HCT116 (cell line): ENCODE measurements around the gene CHD8. TPM values are rescaled to one million over a fixed set of nuclear protein-coding genes. Genes with fewer than 3 reads are reported as not detected.

ENCODE experiments used
- ATAC-seq: fragments of 200-7000 bp; cut with Tn5 transposase; 2 replicates; pipeline ENCODE4 v1.9.1; 2020; ENCODE audit warnings: mild to moderate bottlenecking, moderate library complexity
- BruUV-seq: library from RNA; stranded (reverse); fragments of 400-500 nt; replicated peaks from 2 replicates; lab custom pipeline; 2021; lab: Mats Ljungman, UMichigan
- CTCF ChIA-PET: fragments of 300-600 bp; sonication (Branson Sonifier 250); formaldehyde crosslinking; loops from one replicate; lab custom pipeline; 2021; ENCODE audit warnings: antibody characterized with exemption; lab: Charles Lee
- POLR2A ChIA-PET: fragments of 300-600, 350-600 bp; sonication (Branson Sonifier 250); formaldehyde crosslinking; loops from one replicate; lab custom pipeline; 2021; ENCODE audit warnings: antibody characterized with exemption; lab: Charles Lee
- RAD21 ChIA-PET, 2 experiments: fragments of 300-600 bp; sonication (Branson Sonifier 250); formaldehyde crosslinking; loops; one replicate each; lab custom pipeline; 2023; ENCODE audit warnings: low total read pairs in 2 of 2; ENCODE audit not compliant: uncharacterized antibody in 2 of 2, unreplicated experiment in 2 of 2, low non-redundant PET in 1 of 2; lab: Charles Lee
- DNase-seq: peaks from one replicate; pipeline ENCODE4 v3.0.0-alpha.2; 2010; ENCODE audit warnings: low read depth, low spot score
- H2AFZ ChIP-seq: fragments of 200-600 bp; shearing (Covaris generic), sonication (generic); 2 replicates; pipeline ENCODE4 v1.6.1; 2017; ENCODE audit warnings: low read depth, mixed run types, mixed read lengths, antibody characterized with exemption, low read length; ENCODE audit not compliant: poor library complexity, severe bottlenecking
- H3K27ac ChIP-seq: 2 replicates; pipeline ENCODE4 v1.5.1; 2012; ENCODE audit warnings: low read depth, low read length
- H3K27me3 ChIP-seq: fragments of 200-600 bp; sonication (generic); 2 replicates; pipeline ENCODE4 v1.6.1; 2016; ENCODE audit warnings: mixed run types, low read length, mixed read lengths; ENCODE audit not compliant: insufficient read depth
- H3K36me3 ChIP-seq, 2 experiments: fragments of 200-500 bp in 1 of 2; fragments of 200-600 bp in 1 of 2; sonication (Bioruptor generic) in 1 of 2; sonication (generic) in 1 of 2; 2 replicates each; pipeline versions ENCODE4 v1.5.1 to v1.6.1; 2014 to 2016; ENCODE audit warnings: low read length in 2 of 2, inconsistent platforms in 1 of 2, mixed read lengths in 1 of 2, mixed run types in 1 of 2; ENCODE audit not compliant: insufficient read depth in 2 of 2, control insufficient read depth in 1 of 2
- H3K4me1 ChIP-seq, 2 experiments: fragments of 200-600 bp in 1 of 2; sonication (generic) in 1 of 2; 2 replicates each; pipeline versions ENCODE4 v1.5.1 to v1.6.1; 2012 to 2017; ENCODE audit warnings: low read length in 2 of 2, inconsistent platforms in 1 of 2, mild to moderate bottlenecking in 1 of 2, mixed read lengths in 1 of 2, mixed run types in 1 of 2, moderate library complexity in 1 of 2; ENCODE audit not compliant: insufficient read depth in 2 of 2, control insufficient read depth in 1 of 2
- H3K4me2 ChIP-seq: fragments of 200-600 bp; sonication (generic); 2 replicates; pipeline ENCODE4 v1.6.1; 2017; ENCODE audit warnings: mixed run types, low read length, mixed read lengths
- H3K4me3 ChIP-seq, 2 experiments: fragments of 200-600 bp in 1 of 2; sonication (generic) in 1 of 2; replicated peaks in 1 of 2; 2 replicates each; pipeline ENCODE4 v1.5.1; 2011 to 2016; ENCODE audit warnings: low read length in 2 of 2, control low read depth in 1 of 2, low read depth in 1 of 2, mild to moderate bottlenecking in 1 of 2, mixed read lengths in 1 of 2, mixed run types in 1 of 2
- H3K79me2 ChIP-seq: fragments of 200-600 bp; sonication (generic); 2 replicates; pipeline ENCODE4 v1.6.1; 2017; ENCODE audit warnings: mild to moderate bottlenecking, mixed run types, low read length, moderate library complexity, mixed read lengths; ENCODE audit not compliant: insufficient read depth
- H3K9ac ChIP-seq: fragments of 200-600 bp; sonication (generic); 2 replicates; pipeline ENCODE4 v1.6.1; 2016; ENCODE audit warnings: low read length, mixed read lengths
- H3K9me2 ChIP-seq: fragments of 200-600 bp; sonication (generic), shearing (Covaris generic); 2 replicates; pipeline ENCODE4 v1.6.1; 2017; ENCODE audit warnings: mixed run types, mild to moderate bottlenecking, moderate library complexity; ENCODE audit not compliant: insufficient read depth
- H3K9me3 ChIP-seq, 2 experiments: fragments of 200-500 bp in 1 of 2; fragments of 200-600 bp in 1 of 2; sonication (Bioruptor generic) in 1 of 2; sonication (generic) in 1 of 2; 2 replicates each; pipeline ENCODE4 v1.6.1; 2014 to 2017; ENCODE audit warnings: low read length in 2 of 2, mixed read lengths in 2 of 2, inconsistent platforms in 1 of 2, low read depth in 1 of 2, mild to moderate bottlenecking in 1 of 2, mixed run types in 1 of 2, moderate library complexity in 1 of 2; ENCODE audit not compliant: control insufficient read depth in 1 of 2, insufficient read depth in 1 of 2
- H4K20me1 ChIP-seq: fragments of 200-600 bp; sonication (generic), shearing (Covaris generic); 2 replicates; pipeline ENCODE4 v1.6.1; 2017; ENCODE audit warnings: mixed run types, mild to moderate bottlenecking, moderate library complexity; ENCODE audit not compliant: insufficient read depth
- ATF3 ChIP-seq: IDR thresholded peaks from 2 replicates; pipeline ENCODE4 v1.6.1; 2012
- CEBPB ChIP-seq: IDR thresholded peaks from 2 replicates; pipeline ENCODE4 v1.6.1; 2012; ENCODE audit warnings: low read depth
- EGR1 ChIP-seq: IDR thresholded peaks from 2 replicates; pipeline ENCODE4 v1.6.1; 2012; ENCODE audit warnings: low read depth
- JUND ChIP-seq: IDR thresholded peaks from 2 replicates; pipeline ENCODE4 v1.6.1; 2012
- MAX ChIP-seq: IDR thresholded peaks from 2 replicates; pipeline ENCODE4 v1.6.1; 2012
- POLR2A ChIP-seq: IDR thresholded peaks from 2 replicates; pipeline ENCODE4 v1.7.0; 2011; ENCODE audit warnings: borderline replicate concordance; ENCODE audit not compliant: insufficient read depth, insufficient read length; ENCODE audit errors: extremely low read depth
- POLR2AphosphoS5 ChIP-seq: IDR thresholded peaks from 2 replicates; pipeline ENCODE4 v1.6.1; 2011; ENCODE audit warnings: mild to moderate bottlenecking, low read depth, low read length, moderate library complexity
- RAD21 ChIP-seq: IDR thresholded peaks from 2 replicates; pipeline ENCODE4 v1.6.1; 2012; ENCODE audit warnings: low read depth, mild to moderate bottlenecking
- REST ChIP-seq: IDR thresholded peaks from 2 replicates; pipeline ENCODE4 v1.6.1; 2012; ENCODE audit warnings: low read depth
- SIN3A ChIP-seq: IDR thresholded peaks from 2 replicates; pipeline ENCODE4 v1.6.1; 2012; ENCODE audit warnings: low read depth
- TCF7L2 ChIP-seq: IDR thresholded peaks from 2 replicates; pipeline ENCODE4 v1.7.0; 2011; ENCODE audit warnings: borderline replicate concordance, inconsistent platforms; ENCODE audit not compliant: insufficient read depth, insufficient read length; ENCODE audit errors: extremely low read depth
- ZBTB33 ChIP-seq: IDR thresholded peaks from 2 replicates; pipeline ENCODE4 v1.6.1; 2011; ENCODE audit warnings: mild to moderate bottlenecking, low read length, moderate library complexity; ENCODE audit not compliant: insufficient replicate concordance; ENCODE audit errors: extremely low read depth
- intact Hi-C: fragments of 100-400 bp; cut with micrococcal nuclease; formaldehyde crosslinking; loops from 2 replicates; pipeline ENCODE4 v1.10.0; 2022
- total RNA-seq: library from RNA; stranded (reverse); gene quantifications from one replicate; pipeline ENCODE4 v1.2.1, GENCODE V29; 2021; ENCODE audit not compliant: unreplicated experiment

CHD8 gene
- total RNA-seq, 1 experiment from 2014 or later: 46.8 TPM

GRCh38 chr14:21415329-21415728 is 40.6 kb downstream of the CHD8 start:
- ChIA-PET RAD21 (no interaction called here), CTCF (interaction anchor here (1.0 to 1.5 kb wide), 2 partner anchors 20 to 40 kb away, joined by 3 read pairs; partner anchors contain the start of gene CHD8)
- no peak for ATAC-seq

More at GRCh38 chr14:21415329-21415728, 40.6 kb downstream of the CHD8 start:
- no peak overlapping the region for H3K4me3 ChIP-seq
- no TSS peak for BruUV-seq
- no peak overlapping the region for H2AFZ ChIP-seq
- intact Hi-C loops: no loop called here
- DNase-seq: no peak
- no peak overlapping the region for H3K9ac ChIP-seq
- H3K79me2 ChIP-seq: peaks cover 4% of the 10 kb centered on the region; the same call in 1 of the 2 replicates
- TF ChIP-seq JUND: no peak
- TF ChIP-seq POLR2AphosphoS5: no peak
- TF ChIP-seq REST: no peak
- TF ChIP-seq ZBTB33: no peak
- TF ChIP-seq RAD21: no peak
- TF ChIP-seq TCF7L2: no peak
- no peak for TF ChIP-seq MAX
- TF ChIP-seq SIN3A: no peak
- TF ChIP-seq CEBPB: no peak
- no peak for TF ChIP-seq EGR1
- TF ChIP-seq POLR2A: no peak
- TF ChIP-seq ATF3: no peak
- no peak overlapping the region for H3K4me2 ChIP-seq
- no peaks in the 10 kb centered on the region for H3K4me1 ChIP-seq
- no peaks in the 10 kb centered on the region for H3K9me3 ChIP-seq
- no peak overlapping the region for H3K27ac ChIP-seq
- H3K9me2 ChIP-seq: no peaks in the 10 kb centered on the region
- peaks cover 56 to 66% of the 10 kb centered on the region in 2 experiments for H3K36me3 ChIP-seq
- no peaks in the 10 kb centered on the region for H4K20me1 ChIP-seq
- no peaks in the 10 kb centered on the region for H3K27me3 ChIP-seq
- POLR2A ChIA-PET: no interaction called here
